CD4-positive, alpha-beta T cell treated with Interferon alpha-2 for 1 hour (primary cell): ENCODE data around the gene ETV3L.
A peak's percentile ranks its signal among the peaks of the same experiment; 100 is the strongest.

Experiments
- DNase-seq, 2 donors: peaks; one replicate each; pipeline ENCODE4 v3.0.0-alpha.2; 2020 to 2022

ETV3L gene

GRCh38 chr1:157099633-157100009 lies at the start of gene ETV3L:
Gene ETV3L (minus strand): TSS chr1:157099808. CDS start chr1:157099523, 285 bp downstream.
- DNase-seq: peak in 1 of 2 donors; percentile 26

- no peak for DNase-seq
Measured at GRCh38 chr1:157147906-157148700, 48.5 kb upstream of the ETV3L start.

GRCh38 chr1:157147037-157147436 lies 47.4 kb upstream of the ETV3L start:
- no peak for DNase-seq

GRCh38 chr1:157146244-157146643 lies 46.6 kb upstream of the ETV3L start:
- DNase-seq: no peak

- DNase-seq: no peak
Measured at GRCh38 chr1:157145076-157145475, 45.5 kb upstream of the ETV3L start.

- DNase-seq: no peak
Measured at GRCh38 chr1:157144509-157144908, 44.9 kb upstream of the ETV3L start.

- no peak for DNase-seq
Measured at GRCh38 chr1:157142765-157143423, 43.3 kb upstream of the ETV3L start.

- no peak for DNase-seq
Measured at GRCh38 chr1:157142201-157142600, 42.6 kb upstream of the ETV3L start.

- no peak for DNase-seq
Measured at GRCh38 chr1:157141212-157141855, 41.7 kb upstream of the ETV3L start.

GRCh38 chr1:157140063-157140588 lies 40.5 kb upstream of the ETV3L start:
- no peak for DNase-seq

- DNase-seq: no peak
Measured at GRCh38 chr1:157139052-157139715, 39.6 kb upstream of the ETV3L start.

GRCh38 chr1:157138220-157139051 lies 38.8 kb upstream of the ETV3L start, which contains the start of gene ETV3:
Gene ETV3 (minus strand): TSS chr1:157138395. CDS start chr1:157136352, 2,043 bp downstream.
- DNase-seq: peak; percentile 88 to 91

- peak in 1 of 2 donors; percentile 33 for DNase-seq
Measured at GRCh38 chr1:157137408-157138219, 38.0 kb upstream of the ETV3L start.

- DNase-seq: no peak
Measured at GRCh38 chr1:157137046-157137407, 37.4 kb upstream of the ETV3L start.

- DNase-seq: peak in 1 of 2 donors; percentile 40
Measured at GRCh38 chr1:157136133-157136532, 36.5 kb upstream of the ETV3L start.

- DNase-seq: no peak
Measured at GRCh38 chr1:157135646-157136045, 36.0 kb upstream of the ETV3L start.

- no peak for DNase-seq
Measured at GRCh38 chr1:157135070-157135469, 35.5 kb upstream of the ETV3L start.

- DNase-seq: no peak
Measured at GRCh38 chr1:157134442-157134841, 34.8 kb upstream of the ETV3L start.

- peak; percentile 47 to 82 for DNase-seq
Measured at GRCh38 chr1:157133426-157133825, 33.8 kb upstream of the ETV3L start.

GRCh38 chr1:157132616-157133167 lies 33.1 kb upstream of the ETV3L start:
- DNase-seq: no peak

- DNase-seq: no peak
Measured at GRCh38 chr1:157132111-157132510, 32.5 kb upstream of the ETV3L start.
